HEK293 (cell line): ENCODE measurements around the gene GMPPA.

Source experiments
- CTCF ChIP-seq: fragments of 450-650 bp; formaldehyde crosslinking; IDR thresholded peaks from 2 replicates; pipeline ENCODE4 v1.5.1; 2016; ENCODE audit warnings: missing biosample characterization, missing genetic modification characterization
- KLF1 ChIP-seq: fragments of 450-650 bp; formaldehyde crosslinking; IDR thresholded peaks from 2 replicates; pipeline ENCODE4 v1.5.1; 2016; ENCODE audit warnings: missing biosample characterization, missing genetic modification characterization
- KLF16 ChIP-seq: fragments of 450-650 bp; formaldehyde crosslinking; IDR thresholded peaks from 2 replicates; pipeline ENCODE4 v1.5.1; 2017; ENCODE audit warnings: missing biosample characterization, missing genetic modification characterization
- PRDM2 ChIP-seq: fragments of 450-650 bp; formaldehyde crosslinking; IDR thresholded peaks from 2 replicates; pipeline ENCODE4 v1.5.1; 2016; ENCODE audit warnings: missing biosample characterization, missing genetic modification characterization, borderline replicate concordance
- TCF7L2 ChIP-seq: IDR thresholded peaks from 2 replicates; pipeline ENCODE4 v1.6.1; 2011; ENCODE audit warnings: low read depth, mild to moderate bottlenecking, inconsistent platforms, low read length, moderate library complexity, borderline replicate concordance
- ZBTB8A ChIP-seq: fragments of 450-650 bp; formaldehyde crosslinking; IDR thresholded peaks from 2 replicates; pipeline ENCODE4 v1.5.1; 2016; ENCODE audit warnings: missing biosample characterization, missing genetic modification characterization
- ZNF132 ChIP-seq: fragments of 450-650 bp; formaldehyde crosslinking; IDR thresholded peaks from 2 replicates; pipeline ENCODE4 v1.5.1; 2017; ENCODE audit warnings: missing biosample characterization, missing genetic modification characterization, borderline replicate concordance
- ZNF133 ChIP-seq: fragments of 450-650 bp; formaldehyde crosslinking; IDR thresholded peaks from 2 replicates; pipeline ENCODE4 v1.5.1; 2016; ENCODE audit warnings: missing biosample characterization, missing genetic modification characterization
- ZNF610 ChIP-seq: fragments of 450-650 bp; formaldehyde crosslinking; IDR thresholded peaks from 2 replicates; pipeline ENCODE4 v1.5.1; 2016; ENCODE audit warnings: missing biosample characterization, missing genetic modification characterization, borderline replicate concordance
- ZNF629 ChIP-seq: fragments of 450-650 bp; formaldehyde crosslinking; IDR thresholded peaks from 2 replicates; pipeline ENCODE4 v1.5.1; 2017; ENCODE audit warnings: missing biosample characterization, missing genetic modification characterization
- ZNF777 ChIP-seq: fragments of 450-650 bp; formaldehyde crosslinking; IDR thresholded peaks from 2 replicates; pipeline ENCODE4 v1.5.1; 2017; ENCODE audit warnings: missing biosample characterization, missing genetic modification characterization, borderline replicate concordance
- ZNF837 ChIP-seq: fragments of 450-650 bp; formaldehyde crosslinking; IDR thresholded peaks from 2 replicates; pipeline ENCODE4 v1.5.1; 2016; ENCODE audit warnings: missing biosample characterization, missing genetic modification characterization
- TF ChIP-seq, protein P1 (sequence below): fragments of 450-650 bp; formaldehyde crosslinking; IDR thresholded peaks from 2 replicates; pipeline ENCODE4 v1.5.1; 2016; ENCODE audit warnings: missing biosample characterization, missing genetic modification characterization
- TF ChIP-seq, protein P2 (sequence below): fragments of 450-650 bp; formaldehyde crosslinking; IDR thresholded peaks from 2 replicates; pipeline ENCODE4 v1.5.1; 2016; ENCODE audit warnings: missing biosample characterization, missing genetic modification characterization

DNA sequence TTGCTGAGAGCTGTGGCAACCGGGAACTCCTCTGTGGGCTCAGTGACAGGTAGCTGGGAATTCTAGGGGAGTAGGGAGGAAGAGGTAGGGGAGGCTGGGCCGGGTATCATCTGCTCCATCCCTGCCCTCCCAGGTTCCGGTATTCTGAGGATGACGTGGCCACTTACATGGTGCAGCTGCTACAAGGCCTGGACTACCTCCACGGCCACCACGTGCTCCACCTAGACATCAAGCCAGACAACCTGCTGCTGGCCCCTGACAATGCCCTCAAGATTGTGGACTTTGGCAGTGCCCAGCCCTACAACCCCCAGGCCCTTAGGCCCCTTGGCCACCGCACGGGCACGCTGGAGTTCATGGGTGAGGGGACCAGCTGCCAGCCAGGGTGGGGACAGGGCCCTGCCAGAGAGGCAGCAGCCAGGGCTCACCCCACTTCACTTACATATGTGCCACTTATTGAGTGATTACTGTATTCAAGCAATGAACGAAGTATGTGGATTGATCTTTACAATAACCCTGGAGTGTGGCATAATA lies 8.0 kb upstream of the GMPPA start:
- TF ChIP-seq ZNF629 (no peak), PRDM2 (no peak), CTCF (tag by site-specific recombination) (no peak), ZNF837 (tag by site-specific recombination) (no peak), ZNF610 (no peak), ZNF132 (tag by site-specific recombination) (no peak), ZNF777 (tag by site-specific recombination) (no peak), ZNF133 (tag by site-specific recombination) (no peak), KLF1 (tag by site-specific recombination) (no peak), TCF7L2 (no peak), KLF16 (tag by site-specific recombination) (no peak), ZBTB8A (no peak)
- TF ChIP-seq, protein P1, sequence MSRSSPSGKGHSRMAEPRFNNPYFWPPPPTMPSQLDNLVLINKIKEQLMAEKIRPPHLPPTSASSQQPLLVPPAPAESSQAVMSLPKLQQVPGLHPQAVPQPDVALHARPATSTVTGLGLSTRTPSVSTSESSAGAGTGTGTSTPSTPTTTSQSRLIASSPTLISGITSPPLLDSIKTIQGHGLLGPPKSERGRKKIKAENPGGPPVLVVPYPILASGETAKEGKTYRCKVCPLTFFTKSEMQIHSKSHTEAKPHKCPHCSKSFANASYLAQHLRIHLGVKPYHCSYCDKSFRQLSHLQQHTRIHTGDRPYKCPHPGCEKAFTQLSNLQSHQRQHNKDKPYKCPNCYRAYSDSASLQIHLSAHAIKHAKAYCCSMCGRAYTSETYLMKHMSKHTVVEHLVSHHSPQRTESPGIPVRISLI (tag by site-specific recombination) = no peak
- TF ChIP-seq, protein P2, sequence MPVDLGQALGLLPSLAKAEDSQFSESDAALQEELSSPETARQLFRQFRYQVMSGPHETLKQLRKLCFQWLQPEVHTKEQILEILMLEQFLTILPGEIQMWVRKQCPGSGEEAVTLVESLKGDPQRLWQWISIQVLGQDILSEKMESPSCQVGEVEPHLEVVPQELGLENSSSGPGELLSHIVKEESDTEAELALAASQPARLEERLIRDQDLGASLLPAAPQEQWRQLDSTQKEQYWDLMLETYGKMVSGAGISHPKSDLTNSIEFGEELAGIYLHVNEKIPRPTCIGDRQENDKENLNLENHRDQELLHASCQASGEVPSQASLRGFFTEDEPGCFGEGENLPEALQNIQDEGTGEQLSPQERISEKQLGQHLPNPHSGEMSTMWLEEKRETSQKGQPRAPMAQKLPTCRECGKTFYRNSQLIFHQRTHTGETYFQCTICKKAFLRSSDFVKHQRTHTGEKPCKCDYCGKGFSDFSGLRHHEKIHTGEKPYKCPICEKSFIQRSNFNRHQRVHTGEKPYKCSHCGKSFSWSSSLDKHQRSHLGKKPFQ (tag by site-specific recombination) = no peak
